Sigmoid colon (tissue), 4 donors: ENCODE data around the gene MEIS1.

Experiments
- EP300 ChIP-seq, 4 donors: sonication (generic); formaldehyde crosslinking; IDR thresholded peaks; one replicate each; pipeline ENCODE4 v1.6.1; 2017; ENCODE audit warnings: antibody characterized with exemption in 4 of 4
- POLR2A ChIP-seq, 2 donors: fragments of 450-650 bp; IDR thresholded peaks; one replicate each; pipeline ENCODE4 v1.6.1; 2016; ENCODE audit warnings: antibody characterized with exemption in 2 of 2, mild to moderate bottlenecking in 2 of 2, moderate library complexity in 2 of 2
- POLR2AphosphoS5 ChIP-seq, 4 donors: sonication (generic); formaldehyde crosslinking; IDR thresholded peaks; one replicate each; pipeline ENCODE4 v1.6.1; 2017; ENCODE audit warnings: antibody characterized with exemption in 4 of 4
- TF ChIP-seq, protein P1 (sequence below), 4 experiments: fragments of 450-650 bp in 3 of 4; fragments of 200-600 bp in 1 of 4; IDR thresholded peaks; one replicate each; pipeline ENCODE4 v1.5.1; 2016 to 2019; ENCODE audit warnings: antibody characterized with exemption in 4 of 4, mild to moderate bottlenecking in 3 of 4, moderate library complexity in 2 of 4

DNA sequence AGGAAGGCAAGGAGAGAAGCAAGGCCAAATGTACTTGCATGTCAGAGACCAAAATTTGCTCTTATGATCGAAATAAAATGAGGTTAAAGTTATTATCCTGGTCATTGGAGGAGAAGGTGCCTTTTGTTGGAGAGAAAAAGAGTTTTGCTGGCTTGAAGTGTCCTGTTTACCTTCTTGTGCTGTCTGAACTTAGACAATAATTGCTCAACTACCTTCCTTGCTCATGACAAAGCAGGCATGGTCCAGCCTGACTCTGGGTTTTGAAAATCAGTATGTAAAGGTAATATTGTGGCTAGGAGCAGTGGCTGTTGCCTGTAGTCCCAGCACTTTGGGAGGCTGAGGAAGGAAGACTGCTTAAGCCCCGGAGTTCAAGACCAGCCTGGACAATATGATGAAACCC, 89.1 kb downstream of the MEIS1 start:
- TF ChIP-seq, protein P1, sequence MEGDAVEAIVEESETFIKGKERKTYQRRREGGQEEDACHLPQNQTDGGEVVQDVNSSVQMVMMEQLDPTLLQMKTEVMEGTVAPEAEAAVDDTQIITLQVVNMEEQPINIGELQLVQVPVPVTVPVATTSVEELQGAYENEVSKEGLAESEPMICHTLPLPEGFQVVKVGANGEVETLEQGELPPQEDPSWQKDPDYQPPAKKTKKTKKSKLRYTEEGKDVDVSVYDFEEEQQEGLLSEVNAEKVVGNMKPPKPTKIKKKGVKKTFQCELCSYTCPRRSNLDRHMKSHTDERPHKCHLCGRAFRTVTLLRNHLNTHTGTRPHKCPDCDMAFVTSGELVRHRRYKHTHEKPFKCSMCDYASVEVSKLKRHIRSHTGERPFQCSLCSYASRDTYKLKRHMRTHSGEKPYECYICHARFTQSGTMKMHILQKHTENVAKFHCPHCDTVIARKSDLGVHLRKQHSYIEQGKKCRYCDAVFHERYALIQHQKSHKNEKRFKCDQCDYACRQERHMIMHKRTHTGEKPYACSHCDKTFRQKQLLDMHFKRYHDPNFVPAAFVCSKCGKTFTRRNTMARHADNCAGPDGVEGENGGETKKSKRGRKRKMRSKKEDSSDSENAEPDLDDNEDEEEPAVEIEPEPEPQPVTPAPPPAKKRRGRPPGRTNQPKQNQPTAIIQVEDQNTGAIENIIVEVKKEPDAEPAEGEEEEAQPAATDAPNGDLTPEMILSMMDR (IDR thresholded peaks at IDR 0.05): no peak
- TF ChIP-seq POLR2A (IDR thresholded peaks at IDR 0.05) (no peak), POLR2AphosphoS5 (IDR thresholded peaks at IDR 0.05) (no peak), EP300 (IDR thresholded peaks at IDR 0.05) (no peak)
